Fibroblast of mammary gland (primary cell): Measurements from ENCODE around the gene ARHGEF17.

Source experiments
- DNase-seq: peaks from one replicate; pipeline ENCODE4 v3.0.0-alpha.2; 2010; ENCODE audit warnings: low read depth
- H3K4me3 ChIP-seq: 2 replicates; pipeline ENCODE4 v1.5.1; 2011; ENCODE audit warnings: low read depth, mild to moderate bottlenecking, low read length, moderate library complexity; ENCODE audit not compliant: control insufficient read depth
- TF ChIP-seq, protein P1 (sequence below): conservative IDR thresholded peaks from 2 replicates; pipeline ENCODE4 v1.5.1; 2011; ENCODE audit warnings: low read depth, low read length, inconsistent platforms; ENCODE audit not compliant: control insufficient read depth, insufficient read depth

Gene ARHGEF17

GRCh38 chr11:73324665-73325035 lies 16.6 kb downstream of the ARHGEF17 start:
- TF ChIP-seq, protein P1, sequence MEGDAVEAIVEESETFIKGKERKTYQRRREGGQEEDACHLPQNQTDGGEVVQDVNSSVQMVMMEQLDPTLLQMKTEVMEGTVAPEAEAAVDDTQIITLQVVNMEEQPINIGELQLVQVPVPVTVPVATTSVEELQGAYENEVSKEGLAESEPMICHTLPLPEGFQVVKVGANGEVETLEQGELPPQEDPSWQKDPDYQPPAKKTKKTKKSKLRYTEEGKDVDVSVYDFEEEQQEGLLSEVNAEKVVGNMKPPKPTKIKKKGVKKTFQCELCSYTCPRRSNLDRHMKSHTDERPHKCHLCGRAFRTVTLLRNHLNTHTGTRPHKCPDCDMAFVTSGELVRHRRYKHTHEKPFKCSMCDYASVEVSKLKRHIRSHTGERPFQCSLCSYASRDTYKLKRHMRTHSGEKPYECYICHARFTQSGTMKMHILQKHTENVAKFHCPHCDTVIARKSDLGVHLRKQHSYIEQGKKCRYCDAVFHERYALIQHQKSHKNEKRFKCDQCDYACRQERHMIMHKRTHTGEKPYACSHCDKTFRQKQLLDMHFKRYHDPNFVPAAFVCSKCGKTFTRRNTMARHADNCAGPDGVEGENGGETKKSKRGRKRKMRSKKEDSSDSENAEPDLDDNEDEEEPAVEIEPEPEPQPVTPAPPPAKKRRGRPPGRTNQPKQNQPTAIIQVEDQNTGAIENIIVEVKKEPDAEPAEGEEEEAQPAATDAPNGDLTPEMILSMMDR, result no peak
- H3K4me3 ChIP-seq, result no peak overlapping the region
- no peak for DNase-seq

GRCh38 chr11:73325036-73325981 lies 17.2 kb downstream of the ARHGEF17 start:
- DNase-seq, result no peak
- H3K4me3 ChIP-seq, result no peak overlapping the region
- TF ChIP-seq, protein P1, result no peak

DNA sequence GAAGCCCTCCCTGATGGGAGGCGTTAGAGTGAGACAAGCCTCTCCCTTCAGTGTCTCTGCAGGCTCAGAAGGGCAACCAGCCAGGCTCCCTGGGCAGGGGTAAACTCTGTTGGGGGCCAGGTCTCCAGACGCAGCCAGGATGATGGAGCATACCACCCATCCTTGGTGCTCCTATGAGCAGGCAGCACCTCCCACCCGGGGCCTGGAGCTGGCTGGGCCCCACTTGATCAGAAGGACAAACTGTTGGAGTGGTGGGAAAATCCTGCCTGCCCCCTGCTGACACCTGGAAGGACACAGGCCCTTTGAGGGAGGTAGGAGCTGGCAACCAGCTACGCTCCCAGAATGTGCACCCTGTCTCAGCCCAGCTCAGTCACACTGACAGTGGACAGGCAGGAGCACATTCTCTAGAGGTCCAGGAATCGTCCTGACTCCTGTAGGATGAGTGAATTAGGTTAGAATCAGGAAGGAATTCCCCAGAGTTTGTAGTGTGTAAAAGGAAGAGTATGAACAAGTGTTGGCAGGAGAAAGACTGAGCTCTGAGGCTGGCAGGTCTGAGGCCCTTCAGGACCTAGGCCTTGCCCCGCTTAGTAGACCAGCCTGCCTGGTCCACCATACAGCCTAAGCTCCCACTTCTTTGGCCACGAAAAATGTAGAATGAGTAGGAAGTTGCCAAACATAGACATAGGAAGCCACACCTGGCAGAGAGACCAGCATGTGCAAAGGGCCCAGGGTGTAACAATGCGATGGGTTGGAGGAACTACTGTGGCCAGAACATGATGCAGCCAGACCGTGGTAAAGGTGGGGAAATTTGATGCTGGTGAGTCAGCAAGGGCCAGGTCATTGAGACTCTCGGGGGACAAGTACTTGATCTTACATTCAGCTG lies 19.1 kb downstream of the ARHGEF17 start:
- no peak overlapping the region for H3K4me3 ChIP-seq
- peak; percentile 84 for DNase-seq
- TF ChIP-seq, protein P1, result no peak

GRCh38 chr11:73327812-73328364 lies 19.8 kb downstream of the ARHGEF17 start:
- DNase-seq, result no peak
- TF ChIP-seq, protein P1, result no peak
- H3K4me3 ChIP-seq, result no peak overlapping the region

DNA sequence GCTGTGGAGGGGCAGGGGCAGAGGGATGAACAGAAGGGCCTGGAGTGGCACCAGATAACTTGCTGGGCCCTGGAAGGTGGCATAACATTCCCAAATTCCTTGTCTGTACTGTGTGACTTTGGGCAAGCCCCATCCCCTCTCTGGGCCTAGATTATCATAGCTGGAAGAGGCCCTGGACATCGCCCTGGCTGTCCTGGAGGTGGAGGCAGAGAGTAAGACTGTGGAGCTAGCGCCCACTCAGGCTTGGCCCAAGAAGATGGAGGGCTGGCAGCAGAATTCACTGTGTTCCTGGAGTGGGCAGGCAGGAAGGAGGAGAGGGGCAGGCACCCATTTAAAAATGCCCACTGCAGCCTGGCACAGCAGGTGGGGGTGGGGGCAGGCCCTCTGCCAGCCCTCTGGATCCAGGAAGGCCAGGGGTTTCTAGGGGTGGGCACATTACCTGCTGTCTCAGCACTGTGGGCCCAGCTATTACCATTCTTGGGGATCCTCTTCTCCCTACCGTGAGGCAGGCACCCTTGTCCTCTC lies 22.6 kb downstream of the ARHGEF17 start:
- TF ChIP-seq, protein P1, result peak; percentile 62
- DNase-seq, result peak; percentile 58

More for the DNA sequence above, 22.6 kb downstream of the ARHGEF17 start:
- H3K4me3 ChIP-seq, result no peak overlapping the region
